Vagina (tissue), 2 donors: ENCODE data around the gene BCDIN3D.

Experiments
- CTCF ChIP-seq, 3 experiments: fragments of 450-650 bp in 2 of 3; fragments of 200-600 bp in 1 of 3; sonication (generic) in 1 of 3; IDR thresholded peaks; one replicate each; pipeline ENCODE4 v1.5.1; 2017 to 2019; ENCODE audit warnings: antibody characterized with exemption in 3 of 3, mild to moderate bottlenecking in 2 of 3, moderate library complexity in 2 of 3
- POLR2AphosphoS5 ChIP-seq, 2 donors: sonication (generic); formaldehyde crosslinking; IDR thresholded peaks; one replicate each; pipeline ENCODE4 v1.9.0; 2017; ENCODE audit warnings: antibody characterized with exemption in 2 of 2, mild to moderate bottlenecking in 2 of 2, low read depth in 1 of 2; ENCODE audit not compliant: insufficient read depth in 1 of 2

GRCh38 chr12:49809381-49809905 is 33.5 kb downstream of the BCDIN3D start:
- no peak for TF ChIP-seq CTCF (IDR thresholded peaks at IDR 0.05)
- no peak for TF ChIP-seq POLR2AphosphoS5 (IDR thresholded peaks at IDR 0.05; ENCODE audit: insufficient read depth in 1 of 2, low read depth in 1 of 2)
